Suprapubic skin (tissue), 3 donors: ENCODE data around the gene YY1AP1.

Experiments used
- POLR2AphosphoS5 ChIP-seq, 3 donors: sonication (generic); formaldehyde crosslinking; IDR thresholded peaks; one replicate each; pipeline ENCODE4 v1.6.1; 2017; ENCODE audit warnings: antibody characterized with exemption in 3 of 3
- TF ChIP-seq, protein P1 (sequence below), 2 donors: fragments of 200-600 bp in 1 of 2; fragments of 450-650 bp in 1 of 2; sonication (generic) in 1 of 2; IDR thresholded peaks; one replicate each; pipeline ENCODE4 v1.5.1; 2016 to 2019; ENCODE audit warnings: antibody characterized with exemption in 2 of 2, mild to moderate bottlenecking in 1 of 2, moderate library complexity in 1 of 2

GRCh38 chr1:155694167-155694566, 5.6 kb upstream of the YY1AP1 start:
- TF ChIP-seq, protein P1, sequence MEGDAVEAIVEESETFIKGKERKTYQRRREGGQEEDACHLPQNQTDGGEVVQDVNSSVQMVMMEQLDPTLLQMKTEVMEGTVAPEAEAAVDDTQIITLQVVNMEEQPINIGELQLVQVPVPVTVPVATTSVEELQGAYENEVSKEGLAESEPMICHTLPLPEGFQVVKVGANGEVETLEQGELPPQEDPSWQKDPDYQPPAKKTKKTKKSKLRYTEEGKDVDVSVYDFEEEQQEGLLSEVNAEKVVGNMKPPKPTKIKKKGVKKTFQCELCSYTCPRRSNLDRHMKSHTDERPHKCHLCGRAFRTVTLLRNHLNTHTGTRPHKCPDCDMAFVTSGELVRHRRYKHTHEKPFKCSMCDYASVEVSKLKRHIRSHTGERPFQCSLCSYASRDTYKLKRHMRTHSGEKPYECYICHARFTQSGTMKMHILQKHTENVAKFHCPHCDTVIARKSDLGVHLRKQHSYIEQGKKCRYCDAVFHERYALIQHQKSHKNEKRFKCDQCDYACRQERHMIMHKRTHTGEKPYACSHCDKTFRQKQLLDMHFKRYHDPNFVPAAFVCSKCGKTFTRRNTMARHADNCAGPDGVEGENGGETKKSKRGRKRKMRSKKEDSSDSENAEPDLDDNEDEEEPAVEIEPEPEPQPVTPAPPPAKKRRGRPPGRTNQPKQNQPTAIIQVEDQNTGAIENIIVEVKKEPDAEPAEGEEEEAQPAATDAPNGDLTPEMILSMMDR (IDR thresholded peaks at IDR 0.05): no peak
- TF ChIP-seq POLR2AphosphoS5 (IDR thresholded peaks at IDR 0.05): no peak
